GM23248 (cell line): ENCODE results near the gene BET1. TPM values are rescaled to one million over a fixed set of nuclear protein-coding genes. Genes with fewer than 3 reads are reported as not detected.

ENCODE experiments used
- DNase-seq: peaks from one replicate; pipeline ENCODE4 v3.0.0-alpha.2; 2015
- H2AFZ ChIP-seq: fragments of 200-600 bp; sonication (generic); 2 replicates; pipeline ENCODE4 v1.6.1; 2016; ENCODE audit warnings: antibody characterized with exemption
- H3F3A ChIP-seq: fragments of 200-600 bp; sonication (generic); 2 replicates; pipeline ENCODE4 v1.6.1; 2016; ENCODE audit warnings: mild to moderate bottlenecking, antibody characterized with exemption, mixed run types; ENCODE audit not compliant: insufficient read depth
- H3K27ac ChIP-seq: fragments of 200-600 bp; sonication (generic); 2 replicates; pipeline ENCODE4 v1.5.1; 2016; ENCODE audit warnings: mild to moderate bottlenecking
- H3K27me3 ChIP-seq: fragments of 200-600 bp; sonication (generic); replicated peaks from 2 replicates; pipeline ENCODE4 v1.6.1; 2016; ENCODE audit warnings: mild to moderate bottlenecking; ENCODE audit not compliant: insufficient read depth
- H3K36me3 ChIP-seq: fragments of 200-600 bp; sonication (generic); 2 replicates; pipeline ENCODE4 v1.6.1; 2016; ENCODE audit warnings: low read depth, mild to moderate bottlenecking
- H3K4me1 ChIP-seq: fragments of 200-600 bp; sonication (generic); 2 replicates; pipeline ENCODE4 v1.6.1; 2016; ENCODE audit warnings: mild to moderate bottlenecking; ENCODE audit not compliant: insufficient read depth
- H3K4me2 ChIP-seq: fragments of 200-600 bp; sonication (generic); one replicate; pipeline ENCODE4 v1.6.1; 2016; ENCODE audit warnings: mild to moderate bottlenecking; ENCODE audit not compliant: unreplicated experiment
- H3K4me3 ChIP-seq: fragments of 200-600 bp; sonication (generic); 2 replicates; pipeline ENCODE4 v1.5.1; 2016; ENCODE audit warnings: mild to moderate bottlenecking
- H3K79me2 ChIP-seq: fragments of 200-600 bp; sonication (generic); 2 replicates; pipeline ENCODE4 v1.6.1; 2016; ENCODE audit warnings: mild to moderate bottlenecking; ENCODE audit not compliant: insufficient read depth
- H3K9ac ChIP-seq: fragments of 200-600 bp; sonication (generic); 2 replicates; pipeline ENCODE4 v1.6.1; 2016; ENCODE audit warnings: mild to moderate bottlenecking
- H3K9me2 ChIP-seq: fragments of 200-600 bp; sonication (generic); 2 replicates; pipeline ENCODE4 v1.6.1; 2016; ENCODE audit warnings: mixed run types, mild to moderate bottlenecking, moderate library complexity; ENCODE audit not compliant: insufficient read depth
- H3K9me3 ChIP-seq: fragments of 200-600 bp; sonication (generic); one replicate; pipeline ENCODE4 v1.6.1; 2017; ENCODE audit warnings: low read depth
- H4K20me1 ChIP-seq: fragments of 200-600 bp; sonication (generic); 2 replicates; pipeline ENCODE4 v1.6.0; 2016; ENCODE audit not compliant: insufficient read depth
- EZH2 ChIP-seq: fragments of 200-600 bp; sonication (generic); IDR thresholded peaks from 2 replicates; pipeline ENCODE4 v1.6.1; 2018; ENCODE audit warnings: antibody characterized with exemption, mild to moderate bottlenecking; ENCODE audit not compliant: insufficient read depth, poor library complexity, severe bottlenecking
- EZH2phosphoT487 ChIP-seq: fragments of 200-600 bp; sonication (generic); IDR thresholded peaks from 2 replicates; pipeline ENCODE4 v1.6.1; 2018; ENCODE audit warnings: antibody characterized with exemption, moderate library complexity, mild to moderate bottlenecking, low read depth; ENCODE audit not compliant: insufficient read depth
- WGBS, 2 experiments: methylation state at CpG; one replicate each; pipeline ENCODE4 v1.1.6; 2015 to 2017; ENCODE audit warnings: low lambda C conversion rate in 2 of 2, low coverage in 1 of 2; ENCODE audit errors: missing lambda C conversion rate in 2 of 2; 5-methylcytosine and 5-hydroxymethylcytosine counted together
- in situ Hi-C: fragments of 300-500 bp; cut with MboI; formaldehyde crosslinking; loops from 2 replicates; pipeline ENCODE4 v1.15.0; 2020
- polyA plus RNA-seq: library from polyadenylated mRNA; unstranded; fragments of >200 nt; fragmentation: Nextera tagmentation; extraction: Ambion mirVana; gene quantifications from 2 replicates; pipeline ENCODE4 v1.2.1, GENCODE V29; 2016
- total RNA-seq: library from RNA; depleted of rRNA; stranded (reverse); fragments of >200 nt; shearing (Covaris generic); gene quantifications from 2 replicates; pipeline ENCODE4 v1.2.3, GENCODE V29; 2014

BET1 gene
- total and polyA plus RNA-seq, 2 experiments from 2014 or later, result 55.9 to 73.7 TPM

GRCh38 chr7:93997868-93998267 lies 6.3 kb downstream of the BET1 start:
- 94 to 98% methylated on average over 3 of the region's 3 CpGs for WGBS, 2 experiments
- H3K79me2 ChIP-seq, result peaks cover 78% of the 10 kb centered on the region

GRCh38 chr7:93992421-93993110 lies 11.6 kb downstream of the BET1 start:
- 86% methylated on average over 6 of the region's 6 CpGs for WGBS, 2 experiments
- TF ChIP-seq EZH2, result no peak
- no peak for TF ChIP-seq EZH2phosphoT487
- Histone ChIP-seq H3K36me3 (peaks cover 29% of the 10 kb centered on the region), H4K20me1 (no peaks in the 10 kb centered on the region), H3F3A (no peaks in the 10 kb centered on the region), H3K79me2 (peaks cover 25% of the 10 kb centered on the region), H3K9me3 (no peaks in the 10 kb centered on the region), H3K4me1 (no peaks in the 10 kb centered on the region), H3K9ac (no peak overlapping the region), H3K4me3 (no peak overlapping the region), H2AFZ (no peak overlapping the region), H3K27me3 (no peaks in the 10 kb centered on the region), H3K4me2 (no peak overlapping the region), H3K9me2 (no peaks in the 10 kb centered on the region), H3K27ac (no peak overlapping the region)
- in situ Hi-C loops, result no loop called here
- no peak for DNase-seq

More at GRCh38 chr7:93997868-93998267, 6.3 kb downstream of the BET1 start:
- DNase-seq, result no peak
- H4K20me1 ChIP-seq, result no peaks in the 10 kb centered on the region
- H3K36me3 ChIP-seq, result peaks cover 29% of the 10 kb centered on the region
- in situ Hi-C loops, result no loop called here
- peaks cover 22% of the 10 kb centered on the region for H3K4me1 ChIP-seq
- H3K27me3 ChIP-seq, result no peaks in the 10 kb centered on the region
- TF ChIP-seq EZH2phosphoT487 (no peak), EZH2 (no peak)
- no peak overlapping the region for H3K4me2 ChIP-seq
- H3K4me3 ChIP-seq, result no peak overlapping the region
- no peaks in the 10 kb centered on the region for H3K9me3 ChIP-seq
- peaks cover 14% of the 10 kb centered on the region; the same call in 1 of the 2 replicates for H3F3A ChIP-seq
- no peaks in the 10 kb centered on the region for H3K9me2 ChIP-seq
- H3K27ac ChIP-seq, result no peak overlapping the region
- H3K9ac ChIP-seq, result no peak overlapping the region
- H2AFZ ChIP-seq, result no peak overlapping the region

GRCh38 chr7:93987297-93987696 lies 16.9 kb downstream of the BET1 start:
- no peaks in the 10 kb centered on the region for H3K79me2 ChIP-seq
- in situ Hi-C loops, result no loop called here
- no peak overlapping the region for H3K4me3 ChIP-seq
- DNase-seq, result no peak
- no peak overlapping the region for H3K4me2 ChIP-seq
- no peak for TF ChIP-seq EZH2phosphoT487
- no peak for TF ChIP-seq EZH2
- no peak overlapping the region for H3K9ac ChIP-seq
- no peak overlapping the region for H3K27ac ChIP-seq
- H4K20me1 ChIP-seq, result no peaks in the 10 kb centered on the region
- 75 to 82% methylated on average over 3 of the region's 3 CpGs for WGBS, 2 experiments
- no peaks in the 10 kb centered on the region for H3F3A ChIP-seq
- H3K9me2 ChIP-seq, result no peaks in the 10 kb centered on the region
- no peak overlapping the region for H2AFZ ChIP-seq
- no peaks in the 10 kb centered on the region for H3K9me3 ChIP-seq
- peaks cover 6% of the 10 kb centered on the region; the same call in 1 of the 2 replicates for H3K36me3 ChIP-seq
- H3K4me1 ChIP-seq, result no peaks in the 10 kb centered on the region
- H3K27me3 ChIP-seq, result no peaks in the 10 kb centered on the region

- no peaks in the 10 kb centered on the region for H3K79me2 ChIP-seq
- H3K9me3 ChIP-seq, result no peaks in the 10 kb centered on the region
- no peaks in the 10 kb centered on the region for H3K27me3 ChIP-seq
- in situ Hi-C loops, result no loop called here
- 0 out of 2 replicates have a peak, but pooled peaks cover 8% of the 10 kb centered on the region for H3F3A ChIP-seq
- no peaks in the 10 kb centered on the region for H4K20me1 ChIP-seq
- H3K4me2 ChIP-seq, result no peak overlapping the region
- TF ChIP-seq EZH2 (no peak), EZH2phosphoT487 (no peak)
- no peaks in the 10 kb centered on the region for H3K4me1 ChIP-seq
- H3K9me2 ChIP-seq, result no peaks in the 10 kb centered on the region
- H3K36me3 ChIP-seq, result no peaks in the 10 kb centered on the region
- no peak overlapping the region for H2AFZ ChIP-seq
- no peak overlapping the region for H3K9ac ChIP-seq
- 52 to 71% methylated on average over 1 of the region's 1 CpG for WGBS, 2 experiments
- H3K4me3 ChIP-seq, result no peak overlapping the region
- peak; percentile 13 for DNase-seq
- H3K27ac ChIP-seq, result no peak overlapping the region
Observed at GRCh38 chr7:93985101-93985500, 19.1 kb downstream of the BET1 start.
